HUES48 (cell line): ENCODE results near the gene CD99.

ENCODE experiments used
- H3K27ac ChIP-seq: one replicate; pipeline ENCODE4 v1.7.0; 2013; ENCODE audit warnings: low read depth, low read length, inconsistent platforms
- H3K27me3 ChIP-seq: 2 replicates; pipeline ENCODE4 v1.6.1; 2013; ENCODE audit warnings: mild to moderate bottlenecking, low read length; ENCODE audit not compliant: control insufficient read depth, insufficient read depth
- H3K36me3 ChIP-seq: 2 replicates; pipeline ENCODE4 v1.6.1; 2013; ENCODE audit warnings: low read length; ENCODE audit not compliant: control insufficient read depth, insufficient read depth
- H3K4me1 ChIP-seq: 2 replicates; pipeline ENCODE4 v1.6.1; 2013; ENCODE audit warnings: mild to moderate bottlenecking, low read length; ENCODE audit not compliant: control insufficient read depth, insufficient read depth
- H3K4me3 ChIP-seq: 2 replicates; pipeline ENCODE4 v1.5.1; 2013; ENCODE audit warnings: mild to moderate bottlenecking, low read depth, low read length
- H3K9ac ChIP-seq: 2 replicates; pipeline ENCODE4 v1.6.1; 2013; ENCODE audit warnings: mild to moderate bottlenecking, low read depth, low read length, moderate library complexity
- H3K9me3 ChIP-seq: 2 replicates; pipeline ENCODE4 v1.6.1; 2013; ENCODE audit warnings: low read length; ENCODE audit not compliant: control insufficient read depth, insufficient read depth

CD99 gene

GRCh38 chrX:2689773-2690666 lies 1.1 kb upstream of the CD99 start:
- H3K4me1 ChIP-seq = 0 out of 2 replicates have a peak, but pooled peaks cover 8% of the 10 kb centered on the region
- no peak overlapping the region for H3K9ac ChIP-seq
- H3K27me3 ChIP-seq = peaks cover 57% of the 10 kb centered on the region
- H3K9me3 ChIP-seq = no peaks in the 10 kb centered on the region
- peak overlapping the region; percentile 74 for H3K4me3 ChIP-seq
- H3K36me3 ChIP-seq = no peaks in the 10 kb centered on the region
- no peak overlapping the region for H3K27ac ChIP-seq

GRCh38 chrX:2691543-2692220 lies 587 bp downstream of the CD99 start:
- Histone ChIP-seq H3K27me3 (peaks cover 57% of the 10 kb centered on the region), H3K27ac (no peak overlapping the region), H3K4me1 (0 out of 2 replicates have a peak, but pooled peaks cover 8% of the 10 kb centered on the region), H3K36me3 (no peaks in the 10 kb centered on the region), H3K9me3 (no peaks in the 10 kb centered on the region), H3K4me3 (peak overlapping the region; percentile 74), H3K9ac (no peak overlapping the region)

GRCh38 chrX:2692221-2693112 lies 1.4 kb downstream of the CD99 start:
- Histone ChIP-seq H3K36me3 (no peaks in the 10 kb centered on the region), H3K27me3 (peaks cover 61% of the 10 kb centered on the region), H3K4me1 (0 out of 2 replicates have a peak, but pooled peaks cover 8% of the 10 kb centered on the region), H3K4me3 (peak overlapping the region; percentile 74), H3K9ac (no peak overlapping the region), H3K27ac (no peak overlapping the region), H3K9me3 (no peaks in the 10 kb centered on the region)

- Histone ChIP-seq H3K4me3 (no peak overlapping the region), H3K36me3 (no peaks in the 10 kb centered on the region), H3K27me3 (peaks cover 60% of the 10 kb centered on the region), H3K4me1 (0 out of 2 replicates have a peak, but pooled peaks cover 8% of the 10 kb centered on the region), H3K9ac (no peak overlapping the region), H3K9me3 (no peaks in the 10 kb centered on the region), H3K27ac (no peak overlapping the region)
These were observed 2.3 kb downstream of the CD99 start for GRCh38 chrX:2693113-2694002.

GRCh38 chrX:2694914-2695267 lies 3.8 kb downstream of the CD99 start:
- Histone ChIP-seq H3K36me3 (no peaks in the 10 kb centered on the region), H3K4me1 (0 out of 2 replicates have a peak, but pooled peaks cover 8% of the 10 kb centered on the region), H3K9ac (no peak overlapping the region), H3K4me3 (no peak overlapping the region), H3K27ac (no peak overlapping the region), H3K9me3 (no peaks in the 10 kb centered on the region), H3K27me3 (peaks cover 52% of the 10 kb centered on the region)

- Histone ChIP-seq H3K4me3 (no peak overlapping the region), H3K9me3 (no peaks in the 10 kb centered on the region), H3K9ac (no peak overlapping the region), H3K36me3 (no peaks in the 10 kb centered on the region), H3K27me3 (peaks cover 38% of the 10 kb centered on the region), H3K4me1 (0 out of 2 replicates have a peak, but pooled peaks cover 8% of the 10 kb centered on the region), H3K27ac (no peak overlapping the region)
These were observed 5.7 kb downstream of the CD99 start for GRCh38 chrX:2696698-2697215.

- H3K27me3 ChIP-seq = peaks cover 32% of the 10 kb centered on the region
- no peak overlapping the region for H3K27ac ChIP-seq
- H3K36me3 ChIP-seq = no peaks in the 10 kb centered on the region
- H3K9me3 ChIP-seq = no peaks in the 10 kb centered on the region
- no peak overlapping the region for H3K4me3 ChIP-seq
- no peak overlapping the region for H3K9ac ChIP-seq
- H3K4me1 ChIP-seq = 0 out of 2 replicates have a peak, but pooled peaks cover 8% of the 10 kb centered on the region
These were observed 6.2 kb downstream of the CD99 start for GRCh38 chrX:2697306-2697705.

GRCh38 chrX:2697741-2698299 lies 6.7 kb downstream of the CD99 start:
- 0 out of 2 replicates have a peak, but pooled peaks cover 4% of the 10 kb centered on the region for H3K4me1 ChIP-seq
- H3K36me3 ChIP-seq = no peaks in the 10 kb centered on the region
- H3K9ac ChIP-seq = no peak overlapping the region
- no peaks in the 10 kb centered on the region for H3K9me3 ChIP-seq
- H3K27me3 ChIP-seq = peaks cover 27% of the 10 kb centered on the region
- no peak overlapping the region for H3K4me3 ChIP-seq
- H3K27ac ChIP-seq = no peak overlapping the region

- no peaks in the 10 kb centered on the region for H3K9me3 ChIP-seq
- peaks cover 8% of the 10 kb centered on the region for H3K4me1 ChIP-seq
- H3K27ac ChIP-seq = no peak overlapping the region
- H3K36me3 ChIP-seq = no peaks in the 10 kb centered on the region
- no peak overlapping the region for H3K4me3 ChIP-seq
- H3K27me3 ChIP-seq = peaks cover 20% of the 10 kb centered on the region
- no peak overlapping the region for H3K9ac ChIP-seq
These were observed 7.5 kb downstream of the CD99 start for GRCh38 chrX:2698604-2699003.
